Jurkat, Clone E6-1 (cell line): ENCODE measurements around the gene WNT9B. TPM values are rescaled to one million over a fixed set of nuclear protein-coding genes. Genes with fewer than 3 reads are reported as not detected.

ENCODE experiments used
- DNase-seq: peaks from one replicate; pipeline ENCODE4 v3.0.0-alpha.2; 2011; ENCODE audit warnings: low read depth, low spot score
- H3K4me3 ChIP-seq: 2 replicates; pipeline ENCODE4 v1.5.1; 2011; ENCODE audit warnings: mild to moderate bottlenecking, low read length, control low read depth, moderate library complexity
- polyA plus RNA-seq: library from polyadenylated mRNA; unstranded; fragments of >200 nt; gene quantifications from one replicate; pipeline ENCODE4 v1.2.1, GENCODE V29; 2012; ENCODE audit warnings: missing spikeins; ENCODE audit not compliant: insufficient read length, insufficient read depth

The WNT9B gene, protein sequence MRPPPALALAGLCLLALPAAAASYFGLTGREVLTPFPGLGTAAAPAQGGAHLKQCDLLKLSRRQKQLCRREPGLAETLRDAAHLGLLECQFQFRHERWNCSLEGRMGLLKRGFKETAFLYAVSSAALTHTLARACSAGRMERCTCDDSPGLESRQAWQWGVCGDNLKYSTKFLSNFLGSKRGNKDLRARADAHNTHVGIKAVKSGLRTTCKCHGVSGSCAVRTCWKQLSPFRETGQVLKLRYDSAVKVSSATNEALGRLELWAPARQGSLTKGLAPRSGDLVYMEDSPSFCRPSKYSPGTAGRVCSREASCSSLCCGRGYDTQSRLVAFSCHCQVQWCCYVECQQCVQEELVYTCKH
- polyA plus RNA-seq: not detected

DNA sequence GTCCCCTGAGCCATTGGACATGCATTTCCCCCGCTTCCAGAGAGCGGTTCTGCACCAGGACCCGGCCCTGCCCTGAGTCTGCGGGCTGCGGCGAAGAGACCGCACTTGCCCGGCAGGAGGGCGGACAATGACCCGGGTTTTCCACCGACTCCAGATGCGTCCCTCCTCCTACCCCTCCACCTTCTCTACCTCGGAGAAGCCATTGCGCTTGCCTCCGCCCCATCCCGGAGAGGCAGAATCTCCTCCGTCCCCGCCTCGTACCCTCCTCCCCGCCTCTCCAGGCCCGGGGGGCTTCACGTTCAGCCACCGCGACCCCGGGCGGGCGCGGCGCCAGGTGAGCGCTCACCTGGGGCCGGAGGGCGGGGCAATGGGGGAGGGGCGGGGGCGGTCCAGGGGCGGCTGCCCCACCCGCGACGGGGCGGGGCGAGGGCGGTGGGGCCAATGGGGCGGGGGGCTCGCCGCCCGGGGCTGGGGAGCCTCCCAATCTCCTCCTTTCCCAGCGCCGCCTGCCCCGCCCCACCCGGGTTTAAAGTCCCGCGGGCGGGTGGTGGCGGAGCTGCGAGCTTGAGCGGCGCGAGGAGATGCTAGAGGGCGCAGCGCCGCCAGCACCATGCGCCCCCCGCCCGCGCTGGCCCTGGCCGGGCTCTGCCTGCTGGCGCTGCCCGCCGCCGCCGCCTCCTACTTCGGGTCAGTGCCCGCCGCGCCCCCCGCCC lies at the start of gene WNT9B:
WNT9B (plus strand) TSS at position 555 of the 713 bp plus-strand sequence; CDS start at position 611, 56 bp downstream.
- no peak for DNase-seq
- H3K4me3 ChIP-seq: no peak within 1 kb of the TSS

DNA sequence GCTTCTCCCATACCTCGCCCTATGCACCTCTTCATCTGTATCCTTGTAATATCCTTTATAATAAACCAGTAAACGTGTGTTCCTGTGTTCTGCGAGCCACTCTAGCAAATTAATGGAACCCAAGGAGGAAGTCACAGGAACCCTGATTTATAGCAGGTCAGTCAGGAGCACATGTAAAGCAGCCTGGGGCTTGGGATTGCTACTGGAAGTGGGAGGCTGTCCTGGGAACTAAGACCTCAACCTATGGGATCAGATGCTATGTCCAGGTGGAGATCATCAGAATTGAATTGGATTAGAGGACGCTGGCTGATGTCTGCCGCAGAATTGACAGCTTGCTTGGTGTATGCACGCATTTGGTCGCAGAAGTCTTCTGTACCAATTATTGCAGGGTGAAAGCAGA lies 48.6 kb upstream of the WNT9B start:
- DNase-seq: no peak
- H3K4me3 ChIP-seq: no peak overlapping the region

DNA sequence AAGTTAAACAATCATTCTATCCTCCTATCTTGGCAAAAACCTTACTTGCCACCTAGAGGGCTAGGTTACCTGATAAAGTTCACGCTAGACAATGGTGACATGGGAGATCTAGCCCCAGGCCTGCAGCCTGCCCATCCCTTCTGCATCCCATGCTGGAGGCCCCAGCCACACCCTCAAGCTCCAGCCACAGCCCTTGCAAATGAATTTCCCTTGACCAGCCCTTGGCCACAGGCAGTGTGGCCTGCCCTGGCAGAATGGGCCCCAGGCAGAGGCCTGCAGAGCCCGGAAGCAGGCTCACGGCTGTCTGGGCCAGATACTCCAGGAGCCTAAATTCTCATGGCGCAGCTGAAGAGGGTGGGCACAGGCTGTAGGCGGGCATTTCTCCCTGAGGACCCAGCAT lies 47.8 kb upstream of the WNT9B start:
- DNase-seq: no peak
- no peak overlapping the region for H3K4me3 ChIP-seq

DNA sequence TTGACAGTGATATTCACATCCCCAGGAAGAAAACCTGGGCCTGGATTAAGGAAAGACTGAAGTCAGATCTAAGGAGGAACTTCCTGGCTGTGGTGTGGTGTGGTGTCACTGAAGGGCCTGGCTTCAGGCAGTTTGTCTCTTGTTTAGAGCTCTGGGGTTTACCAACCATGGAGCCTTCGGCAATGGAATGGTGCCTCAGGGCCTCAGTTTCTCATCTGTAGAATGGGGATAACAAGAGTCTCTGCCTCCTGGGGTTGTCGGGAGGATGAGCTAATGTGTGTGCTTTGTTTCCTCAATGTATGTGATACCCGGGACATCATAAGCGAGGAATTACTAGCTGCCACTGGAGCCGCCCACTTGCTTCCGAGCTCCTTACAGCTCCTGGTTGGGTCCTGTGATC lies 45.6 kb upstream of the WNT9B start:
- DNase-seq: no peak
- no peak overlapping the region for H3K4me3 ChIP-seq

DNA sequence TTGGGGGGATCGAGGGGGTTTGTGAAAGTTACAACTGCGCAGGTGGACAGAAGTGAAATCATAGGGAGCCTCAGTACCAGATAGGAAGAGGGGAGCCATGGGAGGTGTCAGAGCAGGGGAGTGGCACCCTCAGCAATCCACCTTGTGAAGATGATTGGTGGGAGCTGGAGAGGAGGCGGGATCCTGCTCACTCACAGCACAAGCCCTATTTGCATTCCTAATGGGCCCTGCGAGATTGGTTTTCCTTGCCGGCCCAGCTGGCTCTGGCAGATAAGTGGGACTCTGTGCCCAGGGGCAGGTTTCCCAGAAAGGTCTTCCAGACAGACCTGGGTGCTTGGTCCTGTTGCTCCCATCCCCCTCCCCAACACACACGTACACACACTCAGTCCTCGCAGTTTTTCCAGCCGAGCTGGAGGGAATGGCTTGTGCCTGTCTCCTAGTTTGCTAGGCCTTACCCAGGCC lies 42.2 kb upstream of the WNT9B start:
- no peak overlapping the region for H3K4me3 ChIP-seq
- DNase-seq: no peak

DNA sequence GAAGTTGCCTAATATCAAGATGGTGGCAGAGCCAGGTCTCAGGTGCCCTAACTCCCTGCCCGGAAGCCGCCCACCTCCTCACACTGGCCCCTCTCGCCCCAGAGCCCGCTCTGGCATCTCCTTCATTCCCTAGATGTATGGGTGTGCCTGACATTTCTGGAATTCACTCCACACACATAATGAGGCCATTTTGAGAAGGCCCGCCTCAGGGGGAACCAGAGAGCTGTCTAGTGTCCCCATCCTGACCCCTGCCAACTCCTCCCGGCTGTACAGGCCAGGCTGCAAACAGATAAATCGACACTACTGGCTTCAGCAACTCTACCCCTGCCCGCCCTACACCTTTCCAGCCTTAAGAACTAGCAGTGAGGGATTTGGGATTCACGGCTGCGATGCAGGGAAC lies 40.5 kb upstream of the WNT9B start:
- H3K4me3 ChIP-seq: no peak overlapping the region
- DNase-seq: no peak

DNA sequence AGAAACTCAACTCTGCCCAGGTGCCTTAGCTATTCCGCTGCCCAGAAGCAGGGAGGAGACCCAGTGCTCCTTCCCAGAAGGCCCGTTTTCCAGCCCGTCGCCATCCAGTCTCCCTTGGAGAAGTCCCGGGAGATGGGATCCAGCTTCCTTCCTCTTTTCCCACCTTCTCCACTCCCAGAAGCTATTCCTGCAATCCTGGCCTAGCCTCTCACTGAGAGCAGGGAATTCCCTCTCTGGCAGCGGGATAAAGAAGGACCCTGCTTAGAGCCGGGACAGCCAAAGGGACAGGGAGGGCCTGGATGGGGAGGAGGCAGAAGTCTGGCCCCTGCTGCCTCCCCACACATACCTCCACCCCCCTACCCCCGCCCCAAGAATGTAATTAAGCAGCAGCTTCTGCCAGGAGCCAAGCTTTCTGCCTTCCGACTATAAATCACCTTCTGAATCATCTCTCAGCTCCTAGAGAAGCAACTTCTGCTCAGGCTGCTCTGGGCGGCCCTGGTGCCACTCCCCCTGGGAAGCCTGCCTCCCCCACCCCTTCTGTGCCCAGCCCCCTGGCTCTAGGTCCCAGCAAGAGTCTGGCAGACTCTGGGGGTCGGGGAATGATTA lies 39.3 kb upstream of the WNT9B start:
- H3K4me3 ChIP-seq: no peak overlapping the region
- no peak for DNase-seq

DNA sequence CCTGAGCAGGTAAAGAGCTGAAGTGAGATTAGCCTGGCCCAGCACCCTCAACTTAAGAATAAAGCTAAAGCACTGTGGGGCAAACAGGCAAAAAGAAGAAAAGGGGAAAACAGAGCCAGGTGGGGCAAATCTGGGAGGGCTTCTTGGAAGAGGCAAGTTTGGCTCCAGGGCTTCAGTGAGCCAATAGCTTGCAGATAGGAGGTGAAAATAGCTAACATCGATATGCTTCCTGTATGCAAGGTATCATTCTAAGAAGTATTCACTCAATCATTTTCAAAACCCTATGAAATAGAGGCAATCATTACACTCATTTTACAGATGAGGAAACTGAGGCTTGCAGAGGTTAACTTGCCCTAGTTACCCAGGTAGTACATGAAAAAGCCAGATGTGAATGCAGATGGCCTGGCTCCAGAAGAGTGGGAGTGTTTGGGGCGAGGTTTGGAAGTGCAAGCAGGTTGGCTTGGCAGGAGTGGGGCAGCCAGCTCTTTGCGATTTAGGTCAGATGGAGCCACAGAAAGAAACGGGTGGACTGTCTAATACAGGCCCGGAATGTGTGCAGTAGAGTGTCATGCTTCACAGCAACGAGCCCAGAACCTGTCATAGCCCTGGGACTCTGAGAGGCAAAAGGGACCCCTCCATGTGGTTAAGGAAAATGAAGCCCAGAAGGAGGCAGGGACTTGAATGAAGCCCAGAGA lies 38.6 kb upstream of the WNT9B start:
- DNase-seq: no peak
- no peak overlapping the region for H3K4me3 ChIP-seq

DNA sequence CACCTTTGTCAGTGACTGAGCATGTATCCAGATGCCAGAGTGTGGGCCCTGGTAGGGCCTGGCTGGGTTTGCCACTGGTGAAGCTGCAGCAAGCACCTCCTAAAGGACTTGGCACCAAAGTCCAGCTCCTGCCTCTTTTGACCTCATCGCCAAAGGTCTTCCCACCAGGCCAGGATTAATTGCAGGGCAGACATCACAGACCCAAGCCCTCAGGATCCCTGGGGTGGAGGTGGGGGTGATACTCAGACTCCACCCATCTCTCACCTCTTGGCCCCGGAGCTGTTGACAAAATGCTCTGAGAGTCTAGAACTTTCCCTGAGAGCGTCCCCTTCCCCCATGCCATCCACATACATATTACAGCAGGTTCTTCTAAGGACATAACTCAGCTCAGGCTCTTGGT lies 37.5 kb upstream of the WNT9B start:
- H3K4me3 ChIP-seq: no peak overlapping the region
- no peak for DNase-seq

DNA sequence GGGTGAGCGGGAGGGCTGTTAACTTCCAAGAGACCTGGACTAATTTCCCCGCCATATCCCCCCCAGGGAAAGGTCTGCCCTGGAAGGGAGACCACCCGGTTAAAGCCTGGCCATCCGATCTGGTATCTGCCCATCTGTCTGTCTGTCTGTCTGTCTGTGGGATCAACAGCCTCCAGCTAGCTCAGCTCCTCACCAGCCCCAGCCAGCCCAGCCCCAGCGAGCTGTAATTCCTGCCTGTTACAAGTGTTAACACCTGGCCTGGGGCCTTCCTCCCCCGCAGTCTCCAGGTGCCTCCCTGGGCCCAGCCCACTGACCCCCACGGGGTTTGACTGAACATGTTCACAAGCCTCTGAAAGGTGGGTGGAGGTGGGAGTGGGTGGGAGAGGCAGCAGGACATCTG lies 36.9 kb upstream of the WNT9B start:
- no peak for DNase-seq
- no peak overlapping the region for H3K4me3 ChIP-seq

DNA sequence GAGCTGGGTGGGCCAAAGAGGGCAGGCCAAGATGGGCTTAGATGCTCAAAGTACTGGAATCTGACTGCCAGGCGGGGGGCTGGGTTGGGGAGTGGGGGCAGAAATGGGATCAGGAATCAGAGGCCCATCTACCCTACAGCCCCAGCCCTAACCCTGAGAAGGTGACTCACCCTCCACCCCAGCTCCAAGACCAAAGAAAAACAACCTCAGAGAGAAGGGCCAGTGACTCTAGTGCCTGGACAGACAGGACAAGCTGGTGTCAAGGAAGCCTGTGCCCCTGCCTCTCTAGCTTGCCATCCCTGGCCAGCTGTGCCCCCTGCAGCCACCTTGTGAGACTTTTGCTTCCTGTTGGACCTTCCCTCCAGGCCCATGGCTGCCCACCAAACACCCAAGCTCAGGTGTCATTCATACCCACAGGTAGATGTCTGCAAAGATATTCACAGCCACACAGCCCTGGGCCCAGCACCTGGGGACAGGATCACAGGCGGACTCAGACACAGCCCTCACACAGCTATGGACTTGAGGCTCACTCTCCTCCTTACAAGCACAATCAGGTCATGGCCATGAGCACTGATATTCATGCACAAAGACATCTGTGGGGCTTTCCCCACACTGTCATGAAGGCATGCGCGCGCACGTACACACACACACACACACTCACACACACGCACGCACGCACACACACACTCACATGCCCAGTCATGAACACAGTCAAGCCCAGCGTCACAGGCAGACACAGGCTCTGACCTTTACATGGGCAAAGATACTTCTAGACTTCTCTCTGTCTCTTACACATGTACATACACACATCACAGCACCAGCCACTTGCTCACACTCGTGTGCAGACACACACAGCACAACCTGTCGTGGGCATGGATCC lies 35.7 kb upstream of the WNT9B start:
- H3K4me3 ChIP-seq: no peak overlapping the region
- DNase-seq: no peak

DNA sequence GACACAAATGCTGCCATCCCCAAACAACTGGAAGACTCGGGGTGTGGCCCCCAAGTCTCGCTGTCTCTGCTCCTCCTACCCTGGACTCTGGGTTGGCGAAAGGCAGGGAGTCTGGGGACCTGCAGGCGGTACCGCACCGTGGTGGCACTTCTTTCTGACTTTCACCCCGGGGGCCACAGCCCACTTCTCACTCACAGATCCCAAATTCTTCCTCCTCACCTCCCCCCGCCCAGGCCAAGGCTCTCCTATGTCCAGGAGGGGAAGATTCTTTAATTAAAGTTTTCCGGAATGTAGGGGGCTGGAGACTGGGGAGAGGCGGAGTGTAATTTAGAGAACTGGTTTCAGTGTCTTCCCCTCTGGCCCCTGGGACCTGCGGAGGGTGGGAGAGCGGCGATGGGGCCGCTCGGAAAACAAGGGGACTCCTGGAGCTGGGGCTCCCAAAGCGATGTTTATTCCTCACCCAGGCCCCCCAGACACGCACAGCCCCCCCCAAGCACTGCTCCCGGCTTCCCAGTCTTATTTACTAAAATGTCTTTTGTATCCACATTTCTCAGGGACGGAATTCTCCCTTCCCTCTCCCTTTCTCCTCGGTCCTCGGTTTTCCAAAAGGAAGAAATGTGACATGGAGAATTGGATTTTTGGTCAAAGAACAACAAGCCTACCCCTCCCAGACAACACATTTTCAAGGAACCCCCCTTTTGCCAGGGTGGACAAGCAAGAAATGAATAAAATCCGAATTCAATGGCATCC lies 34.1 kb upstream of the WNT9B start:
- no peak overlapping the region for H3K4me3 ChIP-seq
- DNase-seq: no peak

DNA sequence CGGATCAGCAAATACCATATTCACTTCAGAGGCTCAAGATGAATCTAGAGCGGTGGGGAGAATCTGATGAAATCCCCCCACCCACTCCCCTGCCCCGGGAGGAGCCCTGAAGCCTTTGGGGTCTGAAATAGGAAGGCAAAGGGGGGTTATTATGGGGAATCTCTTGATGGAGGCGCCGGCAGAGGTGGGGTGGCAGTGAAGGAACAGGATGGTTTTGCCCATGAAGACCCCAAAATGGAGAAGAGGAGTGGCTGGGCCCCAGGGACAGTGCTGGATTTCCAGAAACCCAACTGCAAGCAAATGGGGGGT lies 33.5 kb upstream of the WNT9B start:
- no peak overlapping the region for H3K4me3 ChIP-seq
- no peak for DNase-seq

DNA sequence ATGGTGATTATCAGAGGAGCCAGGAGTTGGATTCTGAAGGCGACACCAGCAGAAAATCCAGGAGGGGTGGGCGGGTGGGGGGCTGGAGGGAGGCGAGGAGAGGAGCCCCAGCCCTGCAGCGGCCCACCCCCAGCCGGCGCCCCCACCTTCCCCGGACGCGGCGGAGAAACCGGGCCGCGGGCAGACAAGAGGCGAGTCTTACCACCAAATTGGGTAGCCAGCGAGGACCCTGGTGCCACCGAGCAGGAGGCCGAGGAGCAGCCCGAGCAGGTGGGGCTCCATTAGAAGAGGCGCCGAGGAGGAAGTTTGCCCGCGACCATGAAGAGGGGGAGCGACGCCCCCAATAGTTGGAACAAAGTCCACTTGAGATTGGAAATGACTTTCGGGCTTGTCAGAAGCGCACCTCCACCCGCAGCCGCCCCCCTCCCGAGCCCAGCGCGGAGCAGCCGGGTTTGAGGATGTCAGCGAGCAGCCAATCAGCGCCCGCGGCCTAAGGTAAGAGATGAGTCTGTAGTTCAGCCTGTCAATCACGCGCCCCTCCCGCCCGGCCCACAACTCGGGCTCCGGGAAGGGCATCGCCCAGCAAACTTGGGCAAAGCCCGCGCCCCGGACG lies 33.0 kb upstream of the WNT9B start, which contains the start of gene WNT3:
WNT3 (minus strand) TSS at position 377 of the 613 bp plus-strand sequence; CDS start at position 282, 95 bp downstream.
- DNase-seq: no peak
- H3K4me3 ChIP-seq: peak within 1 kb of the TSS; percentile 32

DNA sequence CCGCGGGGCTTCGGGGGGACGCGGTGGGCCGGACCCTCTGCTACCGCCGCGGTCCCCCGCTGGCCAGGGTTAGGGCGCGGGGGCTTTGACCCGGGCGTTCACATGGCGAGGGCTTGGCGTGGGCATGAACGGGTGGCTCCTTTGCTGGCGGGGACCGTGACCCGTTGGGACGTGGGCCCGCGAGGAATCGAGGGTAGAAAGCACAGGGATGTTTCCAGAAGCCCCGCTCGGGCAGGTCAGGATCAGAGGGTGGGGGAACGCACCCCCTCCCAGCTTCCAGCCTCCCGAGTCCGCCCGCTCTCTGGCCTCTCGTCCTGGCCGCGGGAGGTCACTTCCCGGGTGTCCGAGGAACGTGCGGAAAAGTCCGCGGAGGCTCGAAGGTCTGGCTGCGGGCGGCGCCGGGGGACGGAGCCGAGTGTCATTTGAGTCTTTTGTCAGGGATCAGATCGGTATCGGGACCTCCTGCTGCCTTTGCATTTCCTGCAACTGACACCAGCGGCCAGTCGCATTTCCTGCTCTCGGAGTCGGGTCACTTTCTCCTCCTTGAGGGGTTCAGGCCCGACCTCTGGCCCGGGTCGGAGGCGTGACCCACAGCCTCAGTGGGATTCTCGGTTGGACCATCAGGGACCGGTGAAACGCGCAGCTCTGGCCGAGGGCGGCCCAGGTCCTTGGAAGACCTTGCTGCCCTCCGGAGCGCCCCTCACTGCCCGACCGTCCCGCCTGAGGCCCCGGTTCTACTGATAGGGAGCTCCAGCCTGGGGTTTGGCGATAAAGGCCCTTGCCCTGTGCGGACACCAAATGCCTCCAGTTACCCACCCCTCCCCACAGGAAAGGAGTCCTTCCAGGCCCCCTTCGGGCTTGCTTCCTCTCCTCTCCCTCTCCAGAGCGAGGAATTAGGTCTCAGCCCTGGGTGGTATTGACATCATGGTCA lies 32.2 kb upstream of the WNT9B start:
- no peak overlapping the region for H3K4me3 ChIP-seq

DNA sequence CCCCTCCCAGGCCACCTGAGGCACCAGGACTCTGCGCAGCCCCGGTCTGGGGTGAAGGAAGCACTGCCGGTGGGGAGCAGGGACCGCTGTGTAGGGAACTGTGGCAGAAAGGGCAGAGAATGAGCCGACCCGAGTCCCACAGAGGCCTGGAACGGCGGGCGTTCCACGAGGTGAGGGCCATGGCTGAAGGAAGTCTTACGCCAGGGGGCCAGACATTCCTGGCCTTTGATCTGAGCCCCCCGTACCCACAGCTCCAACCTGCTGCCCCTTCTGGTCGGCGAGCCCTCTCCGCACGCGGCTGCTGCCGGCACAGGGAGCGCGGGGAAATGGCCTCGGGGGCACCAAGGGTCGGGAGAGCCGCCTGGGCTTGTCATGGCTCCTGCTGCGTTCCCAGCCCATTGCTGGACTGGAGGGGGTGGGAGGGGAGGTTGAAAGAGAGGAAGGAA lies 31.5 kb upstream of the WNT9B start:
- no peak for DNase-seq
- H3K4me3 ChIP-seq: no peak overlapping the region

More for the DNA sequence above, 32.2 kb upstream of the WNT9B start:
- no peak for DNase-seq
